ENCODE data around the gene PRDM10. TPM values are rescaled to one million over a fixed set of nuclear protein-coding genes. Genes with fewer than 3 reads are reported as not detected.

PRDM10 gene
- total RNA-seq, 1 donor = 8.6 TPM

DNA sequence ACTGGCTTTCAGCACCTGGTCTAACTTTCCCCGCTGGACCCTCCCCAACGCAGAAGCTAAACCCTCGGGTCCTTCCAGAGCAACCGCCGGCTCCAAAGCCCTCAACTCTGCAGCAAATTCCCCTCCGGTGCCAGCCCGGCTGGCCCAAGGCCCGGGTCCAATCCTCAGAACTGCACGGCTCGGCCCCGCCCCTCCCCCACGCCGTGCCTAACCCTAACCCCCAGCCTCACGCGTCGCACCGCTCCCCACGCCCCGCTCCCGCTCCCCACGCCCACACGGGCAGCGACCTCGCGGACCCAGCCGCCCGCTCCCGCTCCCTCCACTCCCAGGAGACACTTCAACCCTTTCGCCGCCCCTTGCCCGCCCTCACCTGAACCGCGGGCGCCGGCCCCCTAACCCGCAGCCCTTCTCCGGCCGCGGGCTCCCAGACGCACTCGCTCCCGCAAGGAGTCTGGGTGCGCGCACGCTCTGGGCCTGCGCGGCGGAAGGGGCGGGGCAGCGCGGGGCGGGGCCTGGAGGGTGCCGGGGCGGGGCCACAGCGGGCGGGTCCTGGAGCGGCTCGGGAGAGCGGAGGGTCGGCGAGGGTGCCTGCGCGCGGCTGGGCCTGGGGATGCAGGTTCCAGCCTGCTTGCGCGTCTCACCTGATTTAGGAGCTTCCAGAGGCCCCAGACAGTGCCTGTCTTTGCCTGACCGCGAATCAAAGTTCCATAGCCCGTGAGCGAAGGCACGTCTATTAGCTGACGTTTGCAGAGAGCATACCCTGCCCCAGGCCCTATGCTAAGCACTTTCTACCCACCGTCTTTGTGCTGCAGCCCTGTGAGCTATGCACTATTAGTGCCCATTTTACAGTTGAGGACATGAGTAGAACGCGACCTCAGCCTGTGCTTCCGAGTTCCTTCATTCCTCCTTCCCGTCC, 107.3 kb downstream of the PRDM10 start, which contains the start of gene NFRKB:
NFRKB (minus strand) TSS at position 453 of the 916 bp plus-strand sequence. CDS start 2,729 bp downstream, outside the sequence.
- DNase-seq (ENCODE audit: low read depth) = peak; percentile 60
- TF ChIP-seq, protein P1, sequence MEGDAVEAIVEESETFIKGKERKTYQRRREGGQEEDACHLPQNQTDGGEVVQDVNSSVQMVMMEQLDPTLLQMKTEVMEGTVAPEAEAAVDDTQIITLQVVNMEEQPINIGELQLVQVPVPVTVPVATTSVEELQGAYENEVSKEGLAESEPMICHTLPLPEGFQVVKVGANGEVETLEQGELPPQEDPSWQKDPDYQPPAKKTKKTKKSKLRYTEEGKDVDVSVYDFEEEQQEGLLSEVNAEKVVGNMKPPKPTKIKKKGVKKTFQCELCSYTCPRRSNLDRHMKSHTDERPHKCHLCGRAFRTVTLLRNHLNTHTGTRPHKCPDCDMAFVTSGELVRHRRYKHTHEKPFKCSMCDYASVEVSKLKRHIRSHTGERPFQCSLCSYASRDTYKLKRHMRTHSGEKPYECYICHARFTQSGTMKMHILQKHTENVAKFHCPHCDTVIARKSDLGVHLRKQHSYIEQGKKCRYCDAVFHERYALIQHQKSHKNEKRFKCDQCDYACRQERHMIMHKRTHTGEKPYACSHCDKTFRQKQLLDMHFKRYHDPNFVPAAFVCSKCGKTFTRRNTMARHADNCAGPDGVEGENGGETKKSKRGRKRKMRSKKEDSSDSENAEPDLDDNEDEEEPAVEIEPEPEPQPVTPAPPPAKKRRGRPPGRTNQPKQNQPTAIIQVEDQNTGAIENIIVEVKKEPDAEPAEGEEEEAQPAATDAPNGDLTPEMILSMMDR (IDR thresholded peaks at IDR 0.05; ENCODE audit: insufficient read depth, low read depth, low read length) = no peak

DNA sequence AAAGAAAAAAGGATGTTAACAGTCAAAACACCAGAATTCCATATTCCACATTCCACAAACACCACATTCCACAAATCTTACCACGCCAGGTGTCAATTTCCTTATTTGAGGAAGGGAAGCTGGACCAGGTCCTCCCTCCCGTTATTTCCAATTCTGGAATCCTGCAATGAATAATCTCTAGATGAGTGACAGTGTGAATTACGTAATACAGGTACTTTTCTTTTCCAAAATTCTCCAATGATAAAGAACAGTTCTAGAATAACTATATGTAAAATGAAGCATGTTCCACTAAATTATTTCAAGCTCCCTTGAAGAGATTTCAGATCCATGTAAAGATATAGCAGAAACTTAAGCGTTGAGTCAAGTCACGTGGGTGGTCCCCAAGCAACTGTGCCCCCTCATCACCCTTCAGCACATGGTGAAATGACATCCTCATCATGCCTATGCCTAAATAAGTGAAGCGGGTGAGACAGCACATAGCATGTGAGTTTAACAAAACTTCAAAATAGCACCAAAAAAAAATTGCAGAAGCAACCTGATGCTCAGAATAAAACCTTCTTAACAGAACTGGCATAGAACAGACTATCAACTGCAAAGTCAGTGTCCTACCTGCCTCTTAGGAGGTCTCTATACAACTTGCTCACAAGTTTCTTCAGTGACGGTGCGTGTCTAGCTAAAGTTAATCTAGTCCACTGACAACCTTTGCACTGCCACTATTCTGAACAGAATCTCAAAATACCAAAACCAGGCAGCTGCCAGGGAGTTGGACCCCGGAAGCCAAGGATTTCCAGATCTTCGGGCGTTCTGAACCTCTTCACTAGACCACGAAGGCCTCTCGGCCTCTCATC, 108.1 kb downstream of the PRDM10 start:
- TF ChIP-seq, protein P1 (IDR thresholded peaks at IDR 0.05; ENCODE audit: insufficient read depth, low read depth, low read length) = no peak
- DNase-seq (ENCODE audit: low read depth) = peak; percentile 5

More for the DNA sequence above, 107.3 kb downstream of the PRDM10 start, which contains the start of gene NFRKB:
- H3K4me3 ChIP-seq (ENCODE audit: low read depth, low read length) = peak within 1 kb of the TSS; percentile 86

GRCh38 chr11:129888451-129888850, 114.2 kb downstream of the PRDM10 start:
- TF ChIP-seq, protein P1 (IDR thresholded peaks at IDR 0.05; ENCODE audit: insufficient read depth, low read depth, low read length) = no peak
- no peak for DNase-seq (ENCODE audit: low read depth)
- H3K4me3 ChIP-seq (ENCODE audit: low read depth, low read length) = no peak overlapping the region

More for the DNA sequence above, 108.1 kb downstream of the PRDM10 start:
- peak overlapping the region; percentile 86 for H3K4me3 ChIP-seq (ENCODE audit: low read depth, low read length)

DNA sequence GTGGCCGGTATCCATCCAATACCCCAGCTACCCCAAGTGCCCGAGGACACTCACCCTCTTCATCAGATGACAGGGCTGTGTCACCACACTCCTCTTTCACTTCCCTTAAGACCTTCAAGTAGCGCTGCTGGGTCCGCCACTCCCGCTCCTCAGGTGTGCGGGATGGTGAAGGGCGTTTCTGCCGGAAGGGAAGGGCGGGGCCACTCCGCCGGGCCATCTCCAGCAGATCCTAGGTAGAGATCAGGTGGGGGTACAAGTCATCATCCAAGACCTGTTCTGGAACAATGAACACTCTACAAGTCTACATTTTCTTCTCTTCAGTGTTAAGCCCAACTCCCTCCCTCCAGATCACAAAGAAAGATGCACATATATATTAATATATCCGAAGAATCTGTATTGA, 117.3 kb downstream of the PRDM10 start:
- H3K4me3 ChIP-seq (ENCODE audit: low read depth, low read length) = no peak overlapping the region
- TF ChIP-seq, protein P1 (IDR thresholded peaks at IDR 0.05; ENCODE audit: insufficient read depth, low read depth, low read length) = no peak
- DNase-seq (ENCODE audit: low read depth) = no peak

DNA sequence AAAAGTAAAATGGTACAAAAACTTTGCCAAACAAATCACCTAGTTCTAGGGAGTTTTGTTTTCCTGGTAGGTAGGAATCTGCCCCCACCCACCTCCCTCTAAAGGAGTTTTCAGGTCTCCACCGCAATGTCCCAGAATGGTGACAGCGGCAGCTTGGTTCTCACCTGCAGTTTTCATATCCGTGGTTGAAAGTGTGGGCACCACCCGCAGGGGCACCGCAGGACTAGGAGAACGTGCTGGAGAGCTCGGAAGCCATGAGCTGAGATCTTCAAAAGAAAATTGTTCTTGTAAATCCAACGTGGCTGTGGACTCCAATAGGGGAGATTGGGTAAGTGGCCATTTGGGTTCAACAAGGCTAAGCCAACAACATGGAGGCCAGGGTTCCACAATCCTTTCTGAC, 118.1 kb downstream of the PRDM10 start:
- TF ChIP-seq, protein P1 (IDR thresholded peaks at IDR 0.05; ENCODE audit: insufficient read depth, low read depth, low read length) = no peak

DNA sequence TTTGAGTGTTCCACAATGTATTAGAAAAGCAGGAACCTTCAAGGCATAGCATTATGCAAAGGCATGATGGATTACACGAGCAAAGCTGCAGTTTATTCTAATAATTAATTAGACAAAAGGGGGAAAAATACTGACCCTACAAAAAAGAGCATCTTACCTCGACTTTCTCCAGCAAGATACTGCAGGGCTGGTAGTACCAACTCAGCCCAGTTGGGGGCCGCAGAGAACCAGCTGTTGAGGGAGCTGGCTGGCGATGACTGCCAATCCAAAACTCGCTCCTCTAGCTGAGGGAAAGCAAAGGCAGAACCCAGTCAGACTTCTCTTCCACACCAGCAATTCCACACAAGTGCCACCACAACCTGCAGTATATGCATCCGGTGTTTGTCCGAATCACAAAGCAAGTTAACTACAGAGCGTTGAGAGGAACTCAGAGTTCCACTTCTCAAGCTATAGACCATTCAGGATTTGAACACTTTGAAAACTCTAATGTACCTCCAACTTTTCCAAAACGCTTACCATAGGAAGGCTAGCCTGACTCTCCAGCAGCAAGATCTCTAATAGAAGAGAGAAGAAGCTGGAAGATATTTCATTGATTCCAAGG, 121.0 kb downstream of the PRDM10 start:
- DNase-seq (ENCODE audit: low read depth) = peak; percentile 21
- TF ChIP-seq, protein P1 (IDR thresholded peaks at IDR 0.05; ENCODE audit: insufficient read depth, low read depth, low read length) = peak; percentile 69
- no peak overlapping the region for H3K4me3 ChIP-seq (ENCODE audit: low read depth, low read length)

More for the DNA sequence above, 118.1 kb downstream of the PRDM10 start:
- no peak overlapping the region for H3K4me3 ChIP-seq (ENCODE audit: low read depth, low read length)
- DNase-seq (ENCODE audit: low read depth) = no peak

All from fibroblast of villous mesenchyme (primary cell).